Keratinocyte (primary cell): ENCODE data around the gene EME2. TPM values are rescaled to one million over a fixed set of nuclear protein-coding genes. Genes with fewer than 3 reads are reported as not detected.
"Not testable (repeated sequence)": the region's sequence is repeated elsewhere in the genome, so short reads cannot be mapped to it uniquely, and the experiment has no call there.

Experiments
- DNase-seq: peaks from one replicate; pipeline ENCODE4 v3.0.0-alpha.2; 2011; ENCODE audit warnings: low read depth, missing footprints, low spot score
- FAIRE-seq: peaks from 2 replicates; lab custom pipeline; 2011; peaks lifted over from hg19 to GRCh38; lab: Jason Lieb, UNC
- H2AFZ ChIP-seq: 2 replicates; pipeline ENCODE4 v1.6.0; 2012; ENCODE audit warnings: low read length, control low read depth, inconsistent platforms; ENCODE audit not compliant: control insufficient read depth
- H3K27ac ChIP-seq: 2 replicates; pipeline ENCODE4 v1.5.1; 2011; ENCODE audit warnings: low read length; ENCODE audit not compliant: control insufficient read depth, insufficient read depth
- H3K27me3 ChIP-seq: 3 replicates; pipeline ENCODE4 v1.6.0; 2011; ENCODE audit warnings: low read length; ENCODE audit not compliant: control insufficient read depth, insufficient read depth; ENCODE audit errors: extremely low read depth
- H3K36me3 ChIP-seq, 2 experiments: 2 replicates in 1 of 2; 3 replicates in 1 of 2; pipeline ENCODE4 v1.5.1; 2011; ENCODE audit warnings: low read length in 2 of 2, mild to moderate bottlenecking in 1 of 2; ENCODE audit not compliant: control insufficient read depth in 2 of 2, insufficient read depth in 2 of 2; ENCODE audit errors: extremely low read depth in 1 of 2
- H3K4me1 ChIP-seq: 3 replicates; pipeline ENCODE4 v1.5.1; 2011; ENCODE audit warnings: low read length; ENCODE audit not compliant: control insufficient read depth, insufficient read depth; ENCODE audit errors: extremely low read depth
- H3K4me2 ChIP-seq: 3 replicates; pipeline ENCODE4 v1.6.0; 2011; ENCODE audit warnings: low read depth, low read length; ENCODE audit not compliant: control insufficient read depth, insufficient read depth; ENCODE audit errors: extremely low read depth
- H3K4me3 ChIP-seq, 3 experiments: fragments of 200-600 bp in 1 of 3; sonication (generic) in 1 of 3; 2 replicates in 2 of 3; 3 replicates in 1 of 3; pipeline ENCODE4 v1.5.1; 2011 to 2016; ENCODE audit warnings: low read length in 3 of 3, mild to moderate bottlenecking in 3 of 3, control low read depth in 2 of 3, inconsistent platforms in 1 of 3, low read depth in 1 of 3, mixed read lengths in 1 of 3, mixed run types in 1 of 3, moderate library complexity in 1 of 3; ENCODE audit not compliant: control insufficient read depth in 2 of 3, insufficient read depth in 2 of 3; ENCODE audit errors: extremely low read depth in 1 of 3
- H3K79me2 ChIP-seq: 2 replicates; pipeline ENCODE4 v1.6.0; 2012; ENCODE audit warnings: low read length; ENCODE audit not compliant: control insufficient read depth, insufficient read depth
- H3K9ac ChIP-seq: 3 replicates; pipeline ENCODE4 v1.6.0; 2011; ENCODE audit warnings: low read length; ENCODE audit not compliant: control insufficient read depth, insufficient read depth; ENCODE audit errors: extremely low read depth
- H3K9me1 ChIP-seq: 3 replicates; pipeline ENCODE4 v1.6.0; 2011; ENCODE audit warnings: low read length; ENCODE audit not compliant: control insufficient read depth, insufficient read depth; ENCODE audit errors: extremely low read depth
- H3K9me3 ChIP-seq: 2 replicates; pipeline ENCODE4 v1.5.1; 2012; ENCODE audit warnings: low read depth, low read length; ENCODE audit not compliant: control insufficient read depth
- H4K20me1 ChIP-seq: 3 replicates; pipeline ENCODE4 v1.6.0; 2011; ENCODE audit warnings: low read length; ENCODE audit not compliant: control insufficient read depth, insufficient read depth; ENCODE audit errors: extremely low read depth
- EZH2 ChIP-seq: IDR thresholded peaks from one replicate; pipeline ENCODE4 v1.6.1; 2012; ENCODE audit warnings: inconsistent platforms, mild to moderate bottlenecking, low read length, moderate library complexity
- dilution Hi-C: fragments of 300-500 bp; cut with MboI; formaldehyde crosslinking; loops from one replicate; pipeline ENCODE4 v1.7.0; 2020; ENCODE audit warnings: low sequenced_read_pairs; ENCODE audit not compliant: extremely low pct_ligation_motif_present
- polyA plus RNA-seq, 5 experiments: library from polyadenylated mRNA; depleted of rRNA in 3 of 5; stranded (reverse) in 3 of 5; stranded (forward) in 1 of 5; unstranded in 1 of 5; fragments of >200 nt; gene quantifications; 1 replicate in 1 of 5; 2 replicates in 3 of 5; 3 replicates in 1 of 5; pipeline versions ENCODE4 v1.2.1 to v1.2.3, GENCODE V29; 2011 to 2012; ENCODE audit warnings: missing spikeins in 2 of 5, low read depth in 1 of 5, low replicate concordance in 1 of 5
- TF ChIP-seq, protein P1 (sequence below), 3 experiments: IDR thresholded peaks in 1 of 3; conservative IDR thresholded peaks in 1 of 3; optimal IDR thresholded peaks in 1 of 3; 2 replicates in 2 of 3; 3 replicates in 1 of 3; pipeline versions ENCODE3 to v1.5.1; 2011; ENCODE audit warnings: low read length in 3 of 3, mild to moderate bottlenecking in 3 of 3, moderate library complexity in 2 of 3, control low read depth in 1 of 3, inconsistent platforms in 1 of 3; ENCODE audit not compliant: insufficient read depth in 2 of 3; ENCODE audit errors: extremely low read depth in 1 of 3

The EME2 gene
- polyA plus RNA-seq, 1 donor (not counting 4 experiments of a cell fraction or from before 2014, with no cell fraction given) = 6.3 TPM

DNA sequence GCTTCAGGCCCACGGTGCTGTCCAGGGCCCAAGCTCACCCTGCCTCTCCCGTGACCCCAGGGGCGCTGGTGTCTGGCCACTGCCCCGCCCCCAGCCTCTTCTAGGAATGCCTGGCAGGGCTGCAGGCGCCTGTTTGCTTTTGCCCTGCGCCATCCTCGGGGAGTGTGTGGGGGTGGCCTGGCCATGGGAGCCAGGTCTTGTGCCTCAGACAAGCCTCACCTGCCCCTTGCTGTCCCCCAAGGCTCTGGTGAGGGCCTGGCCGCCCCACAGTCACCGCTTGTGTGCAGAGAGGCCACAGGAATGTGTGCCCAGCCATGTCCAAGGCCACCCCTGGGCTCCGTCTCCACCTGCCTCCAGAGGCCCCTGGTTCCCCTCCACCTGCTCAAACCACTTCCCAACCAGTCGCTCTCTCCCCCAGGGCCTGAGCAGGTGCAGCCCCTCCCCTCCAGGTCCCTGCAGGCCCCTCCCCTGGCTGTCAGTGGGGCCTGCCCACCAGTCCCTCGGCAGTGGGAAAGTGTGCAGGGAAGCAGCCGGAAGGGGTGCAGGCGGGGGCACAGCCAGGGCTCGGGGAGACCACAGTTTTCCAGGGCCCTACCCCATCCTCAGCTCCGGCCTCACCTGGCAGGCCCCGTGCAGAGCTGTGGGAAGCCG lies 21.7 kb downstream of the EME2 start:
- no peak for TF ChIP-seq EZH2
- TF ChIP-seq, protein P1, sequence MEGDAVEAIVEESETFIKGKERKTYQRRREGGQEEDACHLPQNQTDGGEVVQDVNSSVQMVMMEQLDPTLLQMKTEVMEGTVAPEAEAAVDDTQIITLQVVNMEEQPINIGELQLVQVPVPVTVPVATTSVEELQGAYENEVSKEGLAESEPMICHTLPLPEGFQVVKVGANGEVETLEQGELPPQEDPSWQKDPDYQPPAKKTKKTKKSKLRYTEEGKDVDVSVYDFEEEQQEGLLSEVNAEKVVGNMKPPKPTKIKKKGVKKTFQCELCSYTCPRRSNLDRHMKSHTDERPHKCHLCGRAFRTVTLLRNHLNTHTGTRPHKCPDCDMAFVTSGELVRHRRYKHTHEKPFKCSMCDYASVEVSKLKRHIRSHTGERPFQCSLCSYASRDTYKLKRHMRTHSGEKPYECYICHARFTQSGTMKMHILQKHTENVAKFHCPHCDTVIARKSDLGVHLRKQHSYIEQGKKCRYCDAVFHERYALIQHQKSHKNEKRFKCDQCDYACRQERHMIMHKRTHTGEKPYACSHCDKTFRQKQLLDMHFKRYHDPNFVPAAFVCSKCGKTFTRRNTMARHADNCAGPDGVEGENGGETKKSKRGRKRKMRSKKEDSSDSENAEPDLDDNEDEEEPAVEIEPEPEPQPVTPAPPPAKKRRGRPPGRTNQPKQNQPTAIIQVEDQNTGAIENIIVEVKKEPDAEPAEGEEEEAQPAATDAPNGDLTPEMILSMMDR (optimal IDR thresholded peaks at IDR 0.05 in 1 of 3, IDR thresholded peaks at IDR 0.05 in 1 of 3, conservative IDR thresholded peaks at IDR 0.05 in 1 of 3; ENCODE audit: extremely low read depth in 1 of 3, insufficient read depth in 2 of 3, low read length in 3 of 3) = no peak
- Histone ChIP-seq H3K79me2 (no peaks in the 10 kb centered on the region), H4K20me1 (no peaks in the 10 kb centered on the region), H3K27ac (no peak overlapping the region), H3K9ac (no peak overlapping the region), H3K4me3 (no peak overlapping the region), H3K9me1 (no peaks in the 10 kb centered on the region), H3K4me1 (peaks cover under 1% of the 10 kb centered on the region), H3K36me3 (no peaks in the 10 kb centered on the region), H3K27me3 (no peaks in the 10 kb centered on the region), H2AFZ (no peak overlapping the region), H3K9me3 (peaks cover 2% of the 10 kb centered on the region), H3K4me2 (no peak overlapping the region)
- dilution Hi-C loops = no loop called here
- DNase-seq (no peak), FAIRE-seq (no peak)

DNA sequence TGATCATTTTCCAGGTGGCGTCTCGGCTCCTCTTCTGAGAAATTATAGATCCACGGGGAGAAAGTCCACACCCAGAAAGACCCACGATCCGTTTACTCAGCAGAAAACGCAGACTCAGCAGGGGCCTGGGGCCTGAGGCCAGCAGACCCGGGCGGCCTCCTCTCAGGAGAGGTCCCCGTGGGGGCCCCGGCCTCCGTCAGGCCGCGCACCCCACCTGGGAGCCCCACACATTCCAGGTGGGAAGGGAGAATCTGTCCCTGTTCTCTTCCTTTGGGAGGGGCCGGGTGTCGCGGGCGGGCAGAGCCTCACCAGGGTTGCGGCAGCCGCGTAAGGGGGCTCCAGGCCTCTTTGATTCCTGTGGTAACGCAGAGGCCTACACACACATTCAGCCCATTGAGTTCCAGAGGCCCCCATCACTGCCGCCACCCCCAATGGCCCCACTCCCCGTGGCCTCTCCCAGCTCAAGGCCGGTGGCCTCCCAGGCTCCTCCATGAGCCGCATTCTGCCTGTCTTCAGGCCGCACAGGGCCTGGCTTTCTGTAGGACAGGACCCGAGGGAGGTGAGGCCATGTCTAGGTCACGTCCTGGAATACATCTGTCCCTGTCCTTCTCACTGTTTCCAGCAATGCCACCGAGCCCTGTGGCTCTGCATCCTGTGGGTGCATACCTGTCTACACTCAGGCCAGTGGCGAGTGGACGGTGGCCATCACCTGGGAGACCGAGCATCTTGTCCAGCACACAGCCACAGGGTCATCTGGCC lies 22.5 kb downstream of the EME2 start:
- H4K20me1 ChIP-seq = no peaks in the 10 kb centered on the region
- no peaks in the 10 kb centered on the region for H3K27me3 ChIP-seq
- H2AFZ ChIP-seq = no peak overlapping the region
- no peak for DNase-seq
- no peak for TF ChIP-seq EZH2
- TF ChIP-seq, protein P1 (optimal IDR thresholded peaks at IDR 0.05 in 1 of 3, IDR thresholded peaks at IDR 0.05 in 1 of 3, conservative IDR thresholded peaks at IDR 0.05 in 1 of 3; ENCODE audit: extremely low read depth in 1 of 3, insufficient read depth in 2 of 3, low read length in 3 of 3) = no peak
- no peak overlapping the region for H3K4me3 ChIP-seq
- no peaks in the 10 kb centered on the region for H3K36me3 ChIP-seq
- FAIRE-seq = no peak
- dilution Hi-C loops = no loop called here
- no peaks in the 10 kb centered on the region for H3K4me1 ChIP-seq
- H3K79me2 ChIP-seq = no peaks in the 10 kb centered on the region
- H3K9me3 ChIP-seq = peaks cover 2% of the 10 kb centered on the region
- H3K4me2 ChIP-seq = no peak overlapping the region
- no peak overlapping the region for H3K9ac ChIP-seq
- H3K27ac ChIP-seq = no peak overlapping the region
- H3K9me1 ChIP-seq = no peaks in the 10 kb centered on the region

DNA sequence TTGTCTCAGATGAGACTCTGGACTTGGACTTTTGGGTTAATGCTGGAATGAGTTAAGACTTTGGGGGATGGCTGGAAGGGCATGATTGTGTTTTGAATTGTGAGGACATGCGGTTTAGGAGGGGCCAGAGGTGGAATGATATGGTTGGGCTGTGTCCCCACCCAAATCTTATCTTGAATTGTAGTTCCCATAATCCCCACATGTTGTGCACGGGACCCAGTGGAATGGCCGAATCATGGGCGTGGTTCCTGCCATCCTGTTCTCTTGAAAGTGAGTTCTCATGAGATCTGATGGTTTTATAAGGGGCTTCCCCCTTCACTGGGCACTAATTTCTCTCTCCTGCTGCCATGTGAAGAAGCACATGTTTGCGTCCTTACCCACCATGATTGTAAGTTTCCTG lies 26.7 kb downstream of the EME2 start:
- H3K9me1 ChIP-seq, H3K9ac ChIP-seq, H3K27ac ChIP-seq, H4K20me1 ChIP-seq, H3K9me3 ChIP-seq, dilution Hi-C loops, H3K79me2 ChIP-seq, H3K36me3 ChIP-seq, H3K4me2 ChIP-seq, H2AFZ ChIP-seq, H3K4me3 ChIP-seq, FAIRE-seq, DNase-seq, H3K4me1 ChIP-seq, H3K27me3 ChIP-seq: not testable (repeated sequence)
